Thoracic aorta (tissue), 2 donors: ENCODE results near the gene MRPL41. TPM values are rescaled to one million over a fixed set of nuclear protein-coding genes. Genes with fewer than 3 reads are reported as not detected.
A peak's percentile ranks its signal among the peaks of the same experiment; 100 is the strongest.

Source experiments
- ATAC-seq: fragments of 150-250 bp; one replicate; pipeline ENCODE4 v1.8.0; 2017; ENCODE audit warnings: low read depth; ENCODE audit not compliant: insufficient number of reproducible peaks, low FRiP score
- DNase-seq: peaks from one replicate; pipeline ENCODE4 v3.0.0-alpha.2; 2020; ENCODE audit warnings: low spot score
- H3K27ac ChIP-seq, 2 donors: fragments of 200-600 bp; sonication (generic); 1 replicate in 1 of 2; 2 replicates in 1 of 2; pipeline ENCODE4 v1.5.1; 2016; ENCODE audit warnings: mild to moderate bottlenecking in 2 of 2, moderate library complexity in 2 of 2
- H3K27me3 ChIP-seq: fragments of 200-600 bp; sonication (generic); replicated peaks from 2 replicates; pipeline ENCODE4 v1.6.0; 2016; ENCODE audit warnings: mild to moderate bottlenecking; ENCODE audit not compliant: insufficient read depth
- H3K36me3 ChIP-seq: fragments of 200-600 bp; sonication (generic); one replicate; pipeline ENCODE4 v1.5.1; 2016
- H3K4me1 ChIP-seq, 2 donors: fragments of 200-600 bp; sonication (generic); 1 replicate in 1 of 2; 2 replicates in 1 of 2; pipeline versions ENCODE4 v1.5.1 to v1.6.0; 2016; ENCODE audit warnings: low read depth in 2 of 2, mild to moderate bottlenecking in 1 of 2; ENCODE audit not compliant: control insufficient read depth in 1 of 2
- H3K4me3 ChIP-seq: fragments of 200-600 bp; sonication (generic); 2 replicates; pipeline ENCODE4 v1.5.1; 2016; ENCODE audit warnings: mild to moderate bottlenecking
- H3K9me3 ChIP-seq: fragments of 200-600 bp; sonication (generic); 2 replicates; pipeline ENCODE4 v1.5.1; 2016
- total RNA-seq, 2 donors: library from RNA; depleted of rRNA; stranded (reverse); fragments of >200 nt; gene quantifications; one replicate each; pipeline versions ENCODE4 v1.1.0 to v1.2.3, GENCODE V29; 2016
- TF ChIP-seq, protein P1 (sequence below): fragments of 200-600 bp; sonication (generic); IDR thresholded peaks from one replicate; pipeline ENCODE4 v1.5.1; 2019; ENCODE audit warnings: antibody characterized with exemption

The MRPL41 gene
- total RNA-seq, 2 donors from 2014 or later = 23.5 to 54.3 TPM

DNA sequence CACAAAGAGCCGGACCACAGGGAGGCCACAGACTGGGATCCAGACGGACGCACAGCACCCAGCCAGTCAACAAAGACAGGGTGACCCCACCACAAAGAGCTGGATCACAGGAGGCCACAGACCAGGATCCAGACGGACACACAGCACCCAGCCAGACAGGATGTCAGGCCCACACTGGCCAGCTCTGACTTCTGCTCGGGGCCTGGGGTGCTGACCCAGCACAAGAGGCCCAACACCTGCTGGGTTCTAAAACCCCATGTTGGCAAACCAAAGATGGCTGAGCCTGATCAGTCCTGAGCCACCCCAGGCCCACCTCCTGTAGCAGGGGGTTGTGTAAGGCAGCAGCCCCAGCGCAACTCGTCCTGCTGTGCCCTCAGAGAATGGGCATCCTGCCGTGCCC is 32.3 kb downstream of the MRPL41 start:
- Histone ChIP-seq H3K27ac (no peak overlapping the region), H3K4me3 (no peak overlapping the region), H3K9me3 (no peaks in the 10 kb centered on the region), H3K36me3 (peaks cover 25% of the 10 kb centered on the region), H3K27me3 (no peaks in the 10 kb centered on the region), H3K4me1 (peaks cover 0 to 11% of the 10 kb centered on the region in 2 donors)
- ATAC-seq (no peak), DNase-seq (no peak)
- TF ChIP-seq, protein P1, sequence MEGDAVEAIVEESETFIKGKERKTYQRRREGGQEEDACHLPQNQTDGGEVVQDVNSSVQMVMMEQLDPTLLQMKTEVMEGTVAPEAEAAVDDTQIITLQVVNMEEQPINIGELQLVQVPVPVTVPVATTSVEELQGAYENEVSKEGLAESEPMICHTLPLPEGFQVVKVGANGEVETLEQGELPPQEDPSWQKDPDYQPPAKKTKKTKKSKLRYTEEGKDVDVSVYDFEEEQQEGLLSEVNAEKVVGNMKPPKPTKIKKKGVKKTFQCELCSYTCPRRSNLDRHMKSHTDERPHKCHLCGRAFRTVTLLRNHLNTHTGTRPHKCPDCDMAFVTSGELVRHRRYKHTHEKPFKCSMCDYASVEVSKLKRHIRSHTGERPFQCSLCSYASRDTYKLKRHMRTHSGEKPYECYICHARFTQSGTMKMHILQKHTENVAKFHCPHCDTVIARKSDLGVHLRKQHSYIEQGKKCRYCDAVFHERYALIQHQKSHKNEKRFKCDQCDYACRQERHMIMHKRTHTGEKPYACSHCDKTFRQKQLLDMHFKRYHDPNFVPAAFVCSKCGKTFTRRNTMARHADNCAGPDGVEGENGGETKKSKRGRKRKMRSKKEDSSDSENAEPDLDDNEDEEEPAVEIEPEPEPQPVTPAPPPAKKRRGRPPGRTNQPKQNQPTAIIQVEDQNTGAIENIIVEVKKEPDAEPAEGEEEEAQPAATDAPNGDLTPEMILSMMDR = no peak

DNA sequence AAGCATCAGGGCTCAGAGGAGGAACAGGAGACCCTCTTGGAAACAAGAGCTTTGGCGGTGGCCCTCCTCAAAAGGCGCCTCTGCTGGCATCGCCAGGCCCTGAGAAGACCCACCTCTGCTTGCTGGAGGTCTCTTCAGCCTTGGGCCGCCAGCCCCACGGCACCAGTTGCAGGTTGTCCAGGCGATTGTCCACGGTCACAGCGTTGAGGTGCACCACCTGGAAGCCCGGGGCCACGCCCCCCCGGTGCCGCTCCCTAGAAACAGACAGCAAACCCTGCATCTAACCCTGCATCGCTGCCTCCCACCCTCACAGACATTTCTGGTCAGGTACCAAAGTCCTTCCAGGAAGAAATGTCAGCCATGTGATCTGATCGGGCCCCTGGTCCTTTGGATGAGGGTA is 35.2 kb downstream of the MRPL41 start:
- TF ChIP-seq, protein P1 = no peak
- no peaks in the 10 kb centered on the region for H3K9me3 ChIP-seq
- H3K27me3 ChIP-seq = no peaks in the 10 kb centered on the region
- ATAC-seq (no peak), DNase-seq (no peak)
- peaks cover 25% of the 10 kb centered on the region for H3K36me3 ChIP-seq
- H3K4me1 ChIP-seq = peaks cover 9 to 14% of the 10 kb centered on the region in 2 donors
- no peak overlapping the region for H3K27ac ChIP-seq
- H3K4me3 ChIP-seq = no peak overlapping the region

DNA sequence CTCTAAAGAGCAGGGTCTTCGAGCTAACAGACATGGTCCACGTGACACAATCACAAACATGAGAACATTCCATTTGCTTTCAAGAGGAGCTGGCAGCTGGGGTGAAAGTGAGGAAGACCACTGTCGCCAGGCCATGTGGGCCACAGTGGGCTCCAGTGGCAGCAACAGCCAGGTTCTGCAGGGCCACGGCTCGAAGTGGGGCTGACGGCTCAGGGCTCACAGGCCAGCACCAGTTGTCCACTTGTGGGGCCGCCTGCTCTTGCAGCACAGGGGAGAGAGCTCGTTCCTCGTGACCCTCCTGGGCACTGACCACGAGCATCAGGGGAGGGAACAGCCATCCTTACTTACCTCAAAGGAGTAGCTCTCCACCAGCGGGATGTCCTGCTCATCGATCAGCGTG is 36.6 kb downstream of the MRPL41 start:
- TF ChIP-seq, protein P1 = no peak
- no peak for ATAC-seq
- Histone ChIP-seq H3K4me1 (peaks cover 9 to 14% of the 10 kb centered on the region in 2 donors), H3K4me3 (no peak overlapping the region), H3K27me3 (no peaks in the 10 kb centered on the region), H3K27ac (no peak overlapping the region), H3K36me3 (peaks cover 17% of the 10 kb centered on the region), H3K9me3 (no peaks in the 10 kb centered on the region)
- no peak for DNase-seq

DNA sequence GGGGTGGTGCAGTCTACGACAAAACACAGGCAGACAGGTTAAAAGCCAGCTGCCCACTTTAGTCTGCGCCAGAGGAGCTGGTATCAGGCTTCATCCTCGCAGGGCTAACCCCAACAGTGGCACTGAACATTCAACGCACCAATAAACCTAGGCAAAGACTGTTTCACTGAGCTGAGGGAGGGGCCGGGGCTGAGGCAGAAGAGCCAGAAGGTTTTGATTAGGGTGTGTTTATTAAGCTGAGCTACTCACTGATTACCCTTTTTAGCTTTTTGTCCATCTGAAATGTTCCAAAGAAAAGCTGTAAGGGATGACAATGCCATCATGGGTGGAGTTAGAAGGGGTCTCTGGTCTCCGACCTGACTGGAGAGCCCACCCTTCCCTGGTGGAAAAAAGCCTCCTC is 37.2 kb downstream of the MRPL41 start:
- no peak overlapping the region for H3K27ac ChIP-seq
- ATAC-seq = no peak
- TF ChIP-seq, protein P1 = no peak
- no peak overlapping the region for H3K4me3 ChIP-seq
- H3K9me3 ChIP-seq = no peaks in the 10 kb centered on the region
- peaks cover 9 to 14% of the 10 kb centered on the region in 2 donors for H3K4me1 ChIP-seq
- DNase-seq = no peak
- H3K27me3 ChIP-seq = no peaks in the 10 kb centered on the region
- H3K36me3 ChIP-seq = peaks cover 17% of the 10 kb centered on the region

DNA sequence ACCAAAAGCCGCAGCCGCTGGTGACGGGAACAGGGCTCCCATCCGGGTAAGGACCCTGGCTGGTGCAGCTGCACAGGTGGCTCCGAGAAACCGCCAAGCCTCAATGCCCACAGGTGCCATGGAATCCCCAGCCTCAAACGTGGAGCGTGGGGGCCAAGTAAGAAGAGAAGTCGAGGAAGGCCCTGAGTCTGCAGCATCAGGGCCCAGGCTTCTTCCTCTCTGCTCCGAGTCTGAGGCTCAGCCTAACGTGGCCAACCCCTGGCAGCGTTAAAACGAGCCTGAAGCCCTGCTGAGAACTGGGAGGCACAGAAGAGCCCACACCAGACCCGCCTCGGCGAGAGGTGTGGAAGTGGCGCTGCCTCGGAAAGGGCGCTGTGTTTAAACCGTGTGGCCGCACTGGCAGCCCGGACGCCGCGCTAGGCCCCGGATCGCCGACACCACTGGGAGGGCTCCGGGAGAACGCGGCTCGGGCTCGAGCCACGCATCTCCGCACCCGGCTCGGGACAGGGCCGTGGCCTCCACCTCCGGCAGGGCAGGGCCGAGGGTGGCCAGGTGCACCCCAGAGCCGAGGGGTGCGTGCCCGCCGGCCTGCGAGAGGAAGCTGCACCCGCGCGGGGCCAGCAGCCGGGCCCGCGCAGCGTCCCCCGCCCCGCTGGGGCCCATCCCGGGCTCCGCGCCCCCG is 37.9 kb downstream of the MRPL41 start:
- DNase-seq (no peak), ATAC-seq (peak; percentile 1)
- no peaks in the 10 kb centered on the region for H3K9me3 ChIP-seq
- H3K4me3 ChIP-seq = peak overlapping the region; percentile 81
- H3K4me1 ChIP-seq = peaks cover 9 to 14% of the 10 kb centered on the region in 2 donors
- H3K27ac ChIP-seq = no peak overlapping the region
- peaks cover 17% of the 10 kb centered on the region for H3K36me3 ChIP-seq
- H3K27me3 ChIP-seq = no peaks in the 10 kb centered on the region
- TF ChIP-seq, protein P1 = no peak
